ENCODE results near the gene IKZF2. TPM values are rescaled to one million over a fixed set of nuclear protein-coding genes. Genes with fewer than 3 reads are reported as not detected.

IKZF2 gene
- total and polyA plus RNA-seq, 10 of the 15 experiments (the other 5 are each of a cell fraction or from before 2014, with no cell fraction given): 15.2 to 266 (median 87.2) TPM

- TF ChIP-seq ZBTB33 (IDR thresholded peaks at IDR 0.05) (no peak), PKNOX1 (IDR thresholded peaks at IDR 0.05) (no peak), USF1 (IDR thresholded peaks at IDR 0.05; ENCODE audit: borderline replicate concordance, extremely low read length, insufficient read depth, low read depth, low read length) (no peak), CBX5 (IDR thresholded peaks at IDR 0.05; ENCODE audit: low read depth) (no peak), SIN3A (IDR thresholded peaks at IDR 0.05; ENCODE audit: low read depth, low read length) (no peak), SUPT20H (IDR thresholded peaks at IDR 0.05; ENCODE audit: borderline replicate concordance, control insufficient read depth, low read depth, low read length) (no peak), MYB (IDR thresholded peaks at IDR 0.05; ENCODE audit: borderline replicate concordance, low read depth, low read length) (0 out of 2 replicates have a peak, but pooled peaks have one; percentile 59), SMARCA5 (IDR thresholded peaks at IDR 0.05) (no peak), NR2C2 (IDR thresholded peaks at IDR 0.05; ENCODE audit: borderline replicate concordance, control insufficient read depth, insufficient read length, low read depth) (no peak), CBX3 (IDR thresholded peaks at IDR 0.05; ENCODE audit: borderline replicate concordance, low read depth) (no peak), SUZ12 (IDR thresholded peaks at IDR 0.05; ENCODE audit: unreplicated experiment) (no peak), SMAD5 (IDR thresholded peaks at IDR 0.05; ENCODE audit: low read depth) (no peak), ETV6 (conservative IDR thresholded peaks at IDR 0.05 in 1 of 2, IDR thresholded peaks at IDR 0.05 in 1 of 2; ENCODE audit: borderline replicate concordance in 1 of 2, low read depth in 1 of 2) (no peak), HCFC1 (IDR thresholded peaks at IDR 0.05; ENCODE audit: low read length) (no peak), NBN (IDR thresholded peaks at IDR 0.05) (no peak), NFYB (IDR thresholded peaks at IDR 0.05; ENCODE audit: insufficient read depth, low read depth, low read length) (no peak)
- TF ChIP-seq, protein P1, sequence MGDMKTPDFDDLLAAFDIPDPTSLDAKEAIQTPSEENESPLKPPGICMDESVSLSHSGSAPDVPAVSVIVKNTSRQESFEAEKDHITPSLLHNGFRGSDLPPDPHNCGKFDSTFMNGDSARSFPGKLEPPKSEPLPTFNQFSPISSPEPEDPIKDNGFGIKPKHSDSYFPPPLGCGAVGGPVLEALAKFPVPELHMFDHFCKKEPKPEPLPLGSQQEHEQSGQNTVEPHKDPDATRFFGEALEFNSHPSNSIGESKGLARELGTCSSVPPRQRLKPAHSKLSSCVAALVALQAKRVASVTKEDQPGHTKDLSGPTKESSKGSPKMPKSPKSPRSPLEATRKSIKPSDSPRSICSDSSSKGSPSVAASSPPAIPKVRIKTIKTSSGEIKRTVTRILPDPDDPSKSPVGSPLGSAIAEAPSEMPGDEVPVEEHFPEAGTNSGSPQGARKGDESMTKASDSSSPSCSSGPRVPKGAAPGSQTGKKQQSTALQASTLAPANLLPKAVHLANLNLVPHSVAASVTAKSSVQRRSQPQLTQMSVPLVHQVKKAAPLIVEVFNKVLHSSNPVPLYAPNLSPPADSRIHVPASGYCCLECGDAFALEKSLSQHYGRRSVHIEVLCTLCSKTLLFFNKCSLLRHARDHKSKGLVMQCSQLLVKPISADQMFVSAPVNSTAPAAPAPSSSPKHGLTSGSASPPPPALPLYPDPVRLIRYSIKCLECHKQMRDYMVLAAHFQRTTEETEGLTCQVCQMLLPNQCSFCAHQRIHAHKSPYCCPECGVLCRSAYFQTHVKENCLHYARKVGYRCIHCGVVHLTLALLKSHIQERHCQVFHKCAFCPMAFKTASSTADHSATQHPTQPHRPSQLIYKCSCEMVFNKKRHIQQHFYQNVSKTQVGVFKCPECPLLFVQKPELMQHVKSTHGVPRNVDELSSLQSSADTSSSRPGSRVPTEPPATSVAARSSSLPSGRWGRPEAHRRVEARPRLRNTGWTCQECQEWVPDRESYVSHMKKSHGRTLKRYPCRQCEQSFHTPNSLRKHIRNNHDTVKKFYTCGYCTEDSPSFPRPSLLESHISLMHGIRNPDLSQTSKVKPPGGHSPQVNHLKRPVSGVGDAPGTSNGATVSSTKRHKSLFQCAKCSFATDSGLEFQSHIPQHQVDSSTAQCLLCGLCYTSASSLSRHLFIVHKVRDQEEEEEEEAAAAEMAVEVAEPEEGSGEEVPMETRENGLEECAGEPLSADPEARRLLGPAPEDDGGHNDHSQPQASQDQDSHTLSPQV (IDR thresholded peaks at IDR 0.05): no peak; the same call in 1 of the 2 replicates
- TF ChIP-seq, protein P2, sequence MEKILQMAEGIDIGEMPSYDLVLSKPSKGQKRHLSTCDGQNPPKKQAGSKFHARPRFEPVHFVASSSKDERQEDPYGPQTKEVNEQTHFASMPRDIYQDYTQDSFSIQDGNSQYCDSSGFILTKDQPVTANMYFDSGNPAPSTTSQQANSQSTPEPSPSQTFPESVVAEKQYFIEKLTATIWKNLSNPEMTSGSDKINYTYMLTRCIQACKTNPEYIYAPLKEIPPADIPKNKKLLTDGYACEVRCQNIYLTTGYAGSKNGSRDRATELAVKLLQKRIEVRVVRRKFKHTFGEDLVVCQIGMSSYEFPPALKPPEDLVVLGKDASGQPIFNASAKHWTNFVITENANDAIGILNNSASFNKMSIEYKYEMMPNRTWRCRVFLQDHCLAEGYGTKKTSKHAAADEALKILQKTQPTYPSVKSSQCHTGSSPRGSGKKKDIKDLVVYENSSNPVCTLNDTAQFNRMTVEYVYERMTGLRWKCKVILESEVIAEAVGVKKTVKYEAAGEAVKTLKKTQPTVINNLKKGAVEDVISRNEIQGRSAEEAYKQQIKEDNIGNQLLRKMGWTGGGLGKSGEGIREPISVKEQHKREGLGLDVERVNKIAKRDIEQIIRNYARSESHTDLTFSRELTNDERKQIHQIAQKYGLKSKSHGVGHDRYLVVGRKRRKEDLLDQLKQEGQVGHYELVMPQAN (conservative IDR thresholded peaks at IDR 0.05): no peak
Measured at GRCh38 chr2:213022987-213023386, 128.4 kb downstream of the IKZF2 start (continued).

Data from GM12878 (cell line).